ENCODE results near the gene BMERB1. TPM values are rescaled to one million over a fixed set of nuclear protein-coding genes. Genes with fewer than 3 reads are reported as not detected.

The BMERB1 gene
- total RNA-seq, 2 donors from 2014 or later, result 22.3 to 30.7 TPM

GRCh38 chr16:15498427-15499175, 64.2 kb downstream of the BMERB1 start:
- H3K4me1 Mint-ChIP-seq (ENCODE audit: low read depth), result peaks cover 10% of the 10 kb centered on the region
- peaks cover 3% of the 10 kb centered on the region in 2 donors for H3K9me3 Mint-ChIP-seq
- H3K36me3 Mint-ChIP-seq (ENCODE audit: insufficient read depth in 2 of 2), result peaks cover 0 to 4% of the 10 kb centered on the region in 2 donors
- no peak for DNase-seq
- ATAC-seq (replicated peaks in 1 of 2), result no peak
- peaks cover 8% of the 10 kb centered on the region for H3K27me3 Mint-ChIP-seq (ENCODE audit: low read depth)
- H3K27ac Mint-ChIP-seq, result no peak overlapping the region
- H3K4me3 Mint-ChIP-seq, result no peak overlapping the region

GRCh38 chr16:15502041-15502725, 67.8 kb downstream of the BMERB1 start:
- no peaks in the 10 kb centered on the region for H3K36me3 Mint-ChIP-seq (ENCODE audit: insufficient read depth in 2 of 2)

DNA sequence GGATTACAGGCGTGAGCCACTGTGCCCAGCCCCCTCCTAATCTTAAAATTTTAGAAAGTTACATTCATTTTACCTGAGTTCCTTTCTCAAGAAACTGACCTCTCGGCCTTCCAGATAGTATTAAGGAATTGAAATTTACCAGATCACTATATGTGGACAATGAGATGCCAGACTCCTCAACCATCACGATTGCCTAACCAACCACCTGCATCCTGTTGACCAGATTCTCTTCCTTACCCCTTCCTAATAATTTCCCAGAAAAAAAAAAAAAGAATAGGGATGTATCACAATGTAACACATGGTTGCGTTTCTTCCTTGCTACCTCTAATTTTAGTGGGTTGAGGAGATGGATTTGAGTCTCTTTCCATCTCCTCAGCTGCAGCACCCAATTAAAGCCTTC, 72.1 kb downstream of the BMERB1 start:
- no peaks in the 10 kb centered on the region for H3K9me3 Mint-ChIP-seq
- ATAC-seq (replicated peaks in 1 of 2) (no peak), DNase-seq (no peak)
- no peak overlapping the region for H3K27ac Mint-ChIP-seq
- no peaks in the 10 kb centered on the region for H3K36me3 Mint-ChIP-seq (ENCODE audit: insufficient read depth in 2 of 2)
- H3K4me1 Mint-ChIP-seq (ENCODE audit: low read depth), result peaks cover 27% of the 10 kb centered on the region
- H3K4me3 Mint-ChIP-seq, result no peak overlapping the region
- H3K27me3 Mint-ChIP-seq (ENCODE audit: low read depth), result peaks cover 12% of the 10 kb centered on the region

More at GRCh38 chr16:15502041-15502725, 67.8 kb downstream of the BMERB1 start:
- no peak for DNase-seq
- H3K9me3 Mint-ChIP-seq, result no peaks in the 10 kb centered on the region
- H3K4me3 Mint-ChIP-seq, result no peak overlapping the region
- H3K4me1 Mint-ChIP-seq (ENCODE audit: low read depth), result peaks cover 5% of the 10 kb centered on the region
- H3K27me3 Mint-ChIP-seq (ENCODE audit: low read depth), result peaks cover 16% of the 10 kb centered on the region
- no peak overlapping the region for H3K27ac Mint-ChIP-seq
- ATAC-seq (replicated peaks in 1 of 2), result no peak

GRCh38 chr16:15507301-15507958, 73.0 kb downstream of the BMERB1 start:
- Mint-ChIP-seq H3K9me3 (no peaks in the 10 kb centered on the region), H3K27ac (no peak overlapping the region), H3K36me3 (ENCODE audit: insufficient read depth in 2 of 2) (no peaks in the 10 kb centered on the region), H3K4me1 (ENCODE audit: low read depth) (peaks cover 28% of the 10 kb centered on the region), H3K27me3 (ENCODE audit: low read depth) (peaks cover 12% of the 10 kb centered on the region), H3K4me3 (no peak overlapping the region)
- DNase-seq (no peak), ATAC-seq (replicated peaks in 1 of 2) (no peak)

GRCh38 chr16:15507959-15508627, 73.7 kb downstream of the BMERB1 start:
- peaks cover 28% of the 10 kb centered on the region for H3K4me1 Mint-ChIP-seq (ENCODE audit: low read depth)
- H3K36me3 Mint-ChIP-seq (ENCODE audit: insufficient read depth in 2 of 2), result no peaks in the 10 kb centered on the region
- H3K27me3 Mint-ChIP-seq (ENCODE audit: low read depth), result peaks cover 12% of the 10 kb centered on the region
- ATAC-seq (replicated peaks in 1 of 2) (no peak), DNase-seq (no peak)
- no peak overlapping the region for H3K27ac Mint-ChIP-seq
- H3K4me3 Mint-ChIP-seq, result no peak overlapping the region
- H3K9me3 Mint-ChIP-seq, result no peaks in the 10 kb centered on the region

- peak overlapping the region in 1 of 2 donors; percentile 14 for H3K4me3 Mint-ChIP-seq
- peak; percentile 93 for ATAC-seq (replicated peaks in 1 of 2)
- H3K27ac Mint-ChIP-seq, result no peak overlapping the region
Observed at GRCh38 chr16:15509051-15509592, 74.7 kb downstream of the BMERB1 start.

DNA sequence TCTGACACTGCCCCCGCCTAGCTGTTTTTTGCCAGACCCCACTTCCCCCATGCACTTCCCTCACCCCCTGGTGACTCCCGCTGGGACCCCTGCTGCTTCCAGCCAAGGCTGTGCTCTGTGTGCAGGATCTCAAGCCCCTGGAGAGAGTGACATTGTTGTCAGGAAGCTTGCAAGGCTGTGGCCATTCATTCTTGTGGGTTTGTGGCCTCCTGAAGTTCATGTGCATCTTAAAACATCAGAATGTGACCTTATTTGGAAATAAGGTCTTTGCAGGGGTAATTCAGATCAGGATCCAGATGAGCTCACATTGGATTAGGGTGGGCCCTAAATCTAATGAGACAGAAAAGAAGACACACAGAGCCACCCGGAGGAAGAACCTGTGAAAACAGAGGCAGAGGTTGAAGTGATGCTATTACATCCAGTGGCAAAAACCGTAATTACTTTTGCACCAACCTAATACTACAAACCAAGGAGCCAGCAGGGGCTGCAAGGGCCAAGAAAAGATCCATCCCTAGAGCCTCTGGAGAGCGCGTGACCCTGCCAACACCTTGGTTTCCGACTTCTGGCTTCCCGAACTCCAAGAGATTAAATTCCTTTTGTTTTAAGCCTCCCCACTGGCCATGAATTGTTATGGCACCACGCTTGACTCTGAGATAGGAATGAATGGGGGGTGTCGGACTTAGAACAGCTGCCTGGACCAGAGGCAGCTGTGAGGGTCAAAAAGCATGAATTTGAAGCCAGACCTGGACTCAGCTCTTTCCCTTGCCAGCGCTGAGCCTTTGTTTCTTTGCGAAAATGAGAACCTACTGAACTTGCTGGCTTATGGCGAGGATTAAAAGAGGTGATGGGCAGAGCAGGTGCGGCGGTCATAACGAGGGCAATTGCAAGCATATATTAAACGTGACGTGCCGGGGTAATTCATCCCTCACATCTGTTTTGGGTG, 75.5 kb downstream of the BMERB1 start:
- H3K36me3 Mint-ChIP-seq (ENCODE audit: insufficient read depth in 2 of 2), result no peaks in the 10 kb centered on the region
- DNase-seq (peak; percentile 34 to 49), ATAC-seq (replicated peaks in 1 of 2) (peak; percentile 44)
- peaks cover 28% of the 10 kb centered on the region for H3K4me1 Mint-ChIP-seq (ENCODE audit: low read depth)
- no peaks in the 10 kb centered on the region for H3K9me3 Mint-ChIP-seq
- H3K27ac Mint-ChIP-seq, result no peak overlapping the region
- peaks cover 12% of the 10 kb centered on the region for H3K27me3 Mint-ChIP-seq (ENCODE audit: low read depth)
- peak overlapping the region; percentile 14 to 60 for H3K4me3 Mint-ChIP-seq

More at GRCh38 chr16:15509051-15509592, 74.7 kb downstream of the BMERB1 start:
- Mint-ChIP-seq H3K9me3 (no peaks in the 10 kb centered on the region), H3K4me1 (ENCODE audit: low read depth) (peaks cover 28% of the 10 kb centered on the region), H3K36me3 (ENCODE audit: insufficient read depth in 2 of 2) (no peaks in the 10 kb centered on the region), H3K27me3 (ENCODE audit: low read depth) (peaks cover 12% of the 10 kb centered on the region)
- peak; percentile 20 to 35 for DNase-seq

GRCh38 chr16:15510992-15511391, 76.6 kb downstream of the BMERB1 start:
- DNase-seq (no peak), ATAC-seq (replicated peaks in 1 of 2) (no peak)
- Mint-ChIP-seq H3K9me3 (no peaks in the 10 kb centered on the region), H3K4me3 (no peak overlapping the region), H3K4me1 (ENCODE audit: low read depth) (peaks cover 28% of the 10 kb centered on the region), H3K27ac (no peak overlapping the region), H3K27me3 (ENCODE audit: low read depth) (peaks cover 12% of the 10 kb centered on the region), H3K36me3 (ENCODE audit: insufficient read depth in 2 of 2) (no peaks in the 10 kb centered on the region)

- no peak for ATAC-seq (replicated peaks in 1 of 2)
- H3K27ac Mint-ChIP-seq, result no peak overlapping the region
Observed at GRCh38 chr16:15511759-15512487, 77.5 kb downstream of the BMERB1 start.

GRCh38 chr16:15513156-15513555, 78.8 kb downstream of the BMERB1 start:
- no peak for ATAC-seq (replicated peaks in 1 of 2)
- DNase-seq, result no peak
- no peaks in the 10 kb centered on the region for H3K9me3 Mint-ChIP-seq
- peaks cover 19% of the 10 kb centered on the region for H3K4me1 Mint-ChIP-seq (ENCODE audit: low read depth)
- no peak overlapping the region for H3K4me3 Mint-ChIP-seq
- H3K27me3 Mint-ChIP-seq (ENCODE audit: low read depth), result no peaks in the 10 kb centered on the region
- H3K36me3 Mint-ChIP-seq (ENCODE audit: insufficient read depth in 2 of 2), result no peaks in the 10 kb centered on the region
- no peak overlapping the region for H3K27ac Mint-ChIP-seq

More at GRCh38 chr16:15511759-15512487, 77.5 kb downstream of the BMERB1 start:
- H3K4me1 Mint-ChIP-seq (ENCODE audit: low read depth), result peaks cover 25% of the 10 kb centered on the region
- H3K36me3 Mint-ChIP-seq (ENCODE audit: insufficient read depth in 2 of 2), result no peaks in the 10 kb centered on the region
- H3K9me3 Mint-ChIP-seq, result no peaks in the 10 kb centered on the region
- no peak overlapping the region for H3K4me3 Mint-ChIP-seq
- no peak for DNase-seq
- H3K27me3 Mint-ChIP-seq (ENCODE audit: low read depth), result peaks cover 7% of the 10 kb centered on the region

DNA sequence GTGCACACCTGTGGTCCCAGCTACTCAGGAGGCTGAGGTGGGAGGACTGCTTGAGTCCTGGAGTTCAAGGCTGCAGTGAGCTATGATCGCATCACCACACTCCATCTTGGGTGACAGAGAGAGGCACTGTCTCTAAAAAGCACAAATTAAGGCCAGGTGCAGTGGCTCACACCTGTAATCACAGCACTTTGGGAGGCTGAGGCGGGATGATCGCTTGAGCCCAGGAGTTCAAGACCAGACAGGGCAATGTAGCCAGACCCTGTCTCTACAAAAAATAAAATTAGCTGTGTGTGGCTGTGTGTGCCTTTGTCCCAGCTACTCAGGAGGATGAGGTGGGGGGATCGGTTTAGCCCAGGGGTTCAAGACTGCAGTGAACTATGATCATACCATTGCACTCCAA, 81.6 kb downstream of the BMERB1 start:
- Mint-ChIP-seq H3K4me3 (no peak overlapping the region), H3K4me1 (ENCODE audit: low read depth) (peaks cover 4% of the 10 kb centered on the region), H3K27ac (no peak overlapping the region), H3K9me3 (no peaks in the 10 kb centered on the region), H3K27me3 (ENCODE audit: low read depth) (no peaks in the 10 kb centered on the region), H3K36me3 (ENCODE audit: insufficient read depth in 2 of 2) (no peaks in the 10 kb centered on the region)
- ATAC-seq (replicated peaks in 1 of 2) (no peak), DNase-seq (no peak)

All from activated T-cell treated with anti-CD3 and anti-CD28 coated beads, Interleukin-2, amount 50 U/mL, for 72 hours (primary cell).